ENCODE results near the gene TWIST2.

TWIST2 gene

GRCh38 chr2:238855891-238856580 lies 8.2 kb downstream of the TWIST2 start:
- in situ Hi-C loops (cut with MboI; ENCODE audit: low sequenced_read_pairs): no loop called here

GRCh38 chr2:238856713-238857567 lies 9.1 kb downstream of the TWIST2 start:
- in situ Hi-C loops (cut with MboI; ENCODE audit: low sequenced_read_pairs): no loop called here

GRCh38 chr2:238857959-238858358 lies 10.1 kb downstream of the TWIST2 start:
- in situ Hi-C loops (cut with MboI; ENCODE audit: low sequenced_read_pairs): no loop called here

- in situ Hi-C loops (cut with MboI; ENCODE audit: low sequenced_read_pairs): no loop called here
Measured at GRCh38 chr2:238859636-238860347, 11.9 kb downstream of the TWIST2 start.

GRCh38 chr2:238861013-238861730 lies 13.3 kb downstream of the TWIST2 start:
- in situ Hi-C loops (cut with MboI; ENCODE audit: low sequenced_read_pairs): no loop called here

GRCh38 chr2:238861766-238862315 lies 14.0 kb downstream of the TWIST2 start:
- in situ Hi-C loops (cut with MboI; ENCODE audit: low sequenced_read_pairs): no loop called here

GRCh38 chr2:238862701-238863100 lies 14.8 kb downstream of the TWIST2 start:
- in situ Hi-C loops (cut with MboI; ENCODE audit: low sequenced_read_pairs): no loop called here

GRCh38 chr2:238863231-238863630 lies 15.3 kb downstream of the TWIST2 start:
- in situ Hi-C loops (cut with MboI; ENCODE audit: low sequenced_read_pairs): no loop called here

- in situ Hi-C loops (cut with MboI; ENCODE audit: low sequenced_read_pairs): no loop called here
Measured at GRCh38 chr2:238863749-238864206, 15.9 kb downstream of the TWIST2 start.

- in situ Hi-C loops (cut with MboI; ENCODE audit: low sequenced_read_pairs): no loop called here
Measured at GRCh38 chr2:238864207-238865014, 16.5 kb downstream of the TWIST2 start.

GRCh38 chr2:238865015-238865719 lies 17.3 kb downstream of the TWIST2 start:
- in situ Hi-C loops (cut with MboI; ENCODE audit: low sequenced_read_pairs): no loop called here

- in situ Hi-C loops (cut with MboI; ENCODE audit: low sequenced_read_pairs): no loop called here
Measured at GRCh38 chr2:238865744-238866355, 18.0 kb downstream of the TWIST2 start.

- in situ Hi-C loops (cut with MboI; ENCODE audit: low sequenced_read_pairs): no loop called here
Measured at GRCh38 chr2:238866656-238867277, 18.9 kb downstream of the TWIST2 start.

- in situ Hi-C loops (cut with MboI; ENCODE audit: low sequenced_read_pairs): no loop called here
Measured at GRCh38 chr2:238868067-238868524, 20.2 kb downstream of the TWIST2 start.

- in situ Hi-C loops (cut with MboI; ENCODE audit: low sequenced_read_pairs): no loop called here
Measured at GRCh38 chr2:238868616-238869292, 20.9 kb downstream of the TWIST2 start.

GRCh38 chr2:238869293-238870124 lies 21.6 kb downstream of the TWIST2 start:
- in situ Hi-C loops (cut with MboI; ENCODE audit: low sequenced_read_pairs): no loop called here

- in situ Hi-C loops (cut with MboI; ENCODE audit: low sequenced_read_pairs): no loop called here
Measured at GRCh38 chr2:238870261-238870660, 22.4 kb downstream of the TWIST2 start.

Measured in hTERT RPE-1 (cell line).